Measurements from ENCODE around the gene NRCAM.

Gene NRCAM

GRCh38 chr7:108424013-108424412, 32.2 kb downstream of the NRCAM start:
- no peak for DNase-seq (ENCODE audit: low read depth)

- no peak for DNase-seq (ENCODE audit: low read depth)
Observed at GRCh38 chr7:108423089-108423989, 32.9 kb downstream of the NRCAM start.

GRCh38 chr7:108421720-108422331, 34.4 kb downstream of the NRCAM start:
- DNase-seq (ENCODE audit: low read depth) = no peak

- no peak for DNase-seq (ENCODE audit: low read depth)
Observed at GRCh38 chr7:108419961-108420908, 36.0 kb downstream of the NRCAM start.

- no peak for DNase-seq (ENCODE audit: low read depth)
Observed at GRCh38 chr7:108418946-108419345, 37.3 kb downstream of the NRCAM start.

- no peak for DNase-seq (ENCODE audit: low read depth)
Observed at GRCh38 chr7:108417926-108418325, 38.3 kb downstream of the NRCAM start.

- no peak for DNase-seq (ENCODE audit: low read depth)
Observed at GRCh38 chr7:108417144-108417543, 39.1 kb downstream of the NRCAM start.

GRCh38 chr7:108415821-108416536, 40.3 kb downstream of the NRCAM start:
- peak; percentile 26 for DNase-seq (ENCODE audit: low read depth)

GRCh38 chr7:108415084-108415483, 41.2 kb downstream of the NRCAM start:
- DNase-seq (ENCODE audit: low read depth) = no peak

- no peak for DNase-seq (ENCODE audit: low read depth)
Observed at GRCh38 chr7:108413782-108414492, 42.3 kb downstream of the NRCAM start.

GRCh38 chr7:108413337-108413736, 42.9 kb downstream of the NRCAM start:
- DNase-seq (ENCODE audit: low read depth) = no peak

GRCh38 chr7:108409146-108409545, 47.1 kb downstream of the NRCAM start:
- DNase-seq (ENCODE audit: low read depth) = no peak

GRCh38 chr7:108408296-108408991, 47.8 kb downstream of the NRCAM start:
- no peak for DNase-seq (ENCODE audit: low read depth)

- DNase-seq (ENCODE audit: low read depth) = no peak
Observed at GRCh38 chr7:108407676-108408075, 48.6 kb downstream of the NRCAM start.

GRCh38 chr7:108406222-108406890, 49.9 kb downstream of the NRCAM start:
- peak; percentile 76 for DNase-seq (ENCODE audit: low read depth)

GRCh38 chr7:108404509-108405420, 51.5 kb downstream of the NRCAM start:
- no peak for DNase-seq (ENCODE audit: low read depth)

GRCh38 chr7:108403597-108404217, 52.5 kb downstream of the NRCAM start:
- DNase-seq (ENCODE audit: low read depth) = no peak

- peak; percentile 49 for DNase-seq (ENCODE audit: low read depth)
Observed at GRCh38 chr7:108402865-108403264, 53.4 kb downstream of the NRCAM start.

Measured in fibroblast of the conjunctiva (primary cell).